Spleen (tissue), 11 donors: ENCODE results near the gene WDR6. TPM values are rescaled to one million over a fixed set of nuclear protein-coding genes. Genes with fewer than 3 reads are reported as not detected.

Experiments
- DNase-seq: peaks from one replicate; pipeline ENCODE4 v3.0.0-alpha.2; 2020
- H3K27ac ChIP-seq, 8 donors: fragments of 200-600 bp; sonication (generic) in 7 of 8; 1 replicate in 4 of 8; 2 replicates in 4 of 8; pipeline versions ENCODE4 v1.5.0 to v1.8.0; 2016 to 2021; ENCODE audit warnings: inconsistent platforms in 4 of 8, mild to moderate bottlenecking in 4 of 8, moderate library complexity in 1 of 8
- H3K27me3 ChIP-seq, 7 donors: fragments of 200-600 bp; sonication (generic) in 6 of 7; replicated peaks in 1 of 7; 1 replicate in 4 of 7; 2 replicates in 3 of 7; pipeline versions ENCODE4 v1.5.0 to v1.8.0; 2016 to 2021; ENCODE audit warnings: inconsistent platforms in 3 of 7, mild to moderate bottlenecking in 1 of 7
- H3K36me3 ChIP-seq, 6 donors: fragments of 200-600 bp; sonication (generic) in 5 of 6; 1 replicate in 4 of 6; 2 replicates in 2 of 6; pipeline versions ENCODE4 v1.5.0 to v1.8.0; 2016 to 2021; ENCODE audit warnings: inconsistent platforms in 2 of 6
- H3K4me1 ChIP-seq, 6 donors: fragments of 200-600 bp; sonication (generic) in 5 of 6; 1 replicate in 3 of 6; 2 replicates in 3 of 6; pipeline versions ENCODE4 v1.5.0 to v1.8.0; 2016 to 2021; ENCODE audit warnings: inconsistent platforms in 3 of 6
- H3K4me3 ChIP-seq, 8 donors: fragments of 200-600 bp; sonication (generic) in 7 of 8; 1 replicate in 4 of 8; 2 replicates in 4 of 8; pipeline versions ENCODE4 v1.5.0 to v1.8.0; 2016 to 2021; ENCODE audit warnings: inconsistent platforms in 4 of 8, mild to moderate bottlenecking in 4 of 8, moderate library complexity in 2 of 8
- H3K9me3 ChIP-seq, 8 donors: fragments of 200-600 bp; sonication (generic) in 7 of 8; 1 replicate in 4 of 8; 2 replicates in 4 of 8; pipeline versions ENCODE4 v1.5.0 to v1.8.0; 2016 to 2021; ENCODE audit warnings: inconsistent platforms in 4 of 8
- CTCF ChIP-seq, 11 experiments: fragments of 200-600 bp in 7 of 11; fragments of 450-650 bp in 4 of 11; sonication (generic) in 4 of 11; IDR thresholded peaks in 8 of 11; conservative IDR thresholded peaks in 3 of 11; 1 replicate in 7 of 11; 2 replicates in 4 of 11; pipeline versions ENCODE4 v1.4.0 to v1.8.0; 2016 to 2021; ENCODE audit warnings: antibody characterized with exemption in 11 of 11, inconsistent platforms in 4 of 11, mild to moderate bottlenecking in 1 of 11
- POLR2A ChIP-seq, 3 donors: fragments of 450-650 bp; IDR thresholded peaks; one replicate each; pipeline ENCODE4 v1.5.1; 2017; ENCODE audit warnings: antibody characterized with exemption in 3 of 3, mild to moderate bottlenecking in 1 of 3
- POLR2AphosphoS5 ChIP-seq, 3 donors: sonication (generic); formaldehyde crosslinking; IDR thresholded peaks; one replicate each; pipeline ENCODE4 v1.5.1; 2017; ENCODE audit warnings: antibody characterized with exemption in 3 of 3
- WGBS, 5 donors: extraction: QIAGEN DNeasy Blood & Tissue Kit in 3 of 5; methylation state at CpG; one replicate each; pipeline versions ENCODE4 v1.1.5 to v1.1.7; 2013 to 2018; 5-methylcytosine and 5-hydroxymethylcytosine counted together
- intact Hi-C: fragments of 100-400 bp; cut with DNase I; formaldehyde crosslinking; loops from one replicate; pipeline ENCODE4 v1.15.0; 2023; ENCODE audit warnings: low total_unique reads
- polyA plus RNA-seq, 3 donors: library from polyadenylated mRNA; stranded (reverse); fragments of 200-250 nt; gene quantifications; one replicate each; pipeline ENCODE4 v1.2.1, GENCODE V29; 2013
- total RNA-seq, 7 donors: library from RNA; depleted of rRNA in 3 of 7; stranded (reverse); fragments of >200 nt in 3 of 7; fragmentation: NEBNext Ultra II Directional in 4 of 7; extraction: Animal tissue kit (Norgen Biotek cat#: 25700) in 4 of 7; gene quantifications; one replicate each; pipeline versions ENCODE4 v1.1.0 to v1.2.1, GENCODE V29; 2016 to 2021
- donor health status: healthy with polysubstance abuse.
- donor health status: DM: no; HTN: no; CAD: no; lungs with moderate emphysema.
- donor health status: DM: no; HTN: no; CAD: no.
- donor health status: Bipolar disorder and iron deficiency.
- donor health status: healthy.
- donor health status: DM: no; HTN: no; CAD: no.
- donor health status: DM: yes; HTN: yes; CAD: no.

WDR6 gene
- total and polyA plus RNA-seq, 10 donors, result 96.9 to 171 (median 142) TPM

GRCh38 chr3:49004352-49005302 is 2.6 kb upstream of the WDR6 start:
- intact Hi-C loops, result no loop called here
- DNase-seq, result no peak
- H3K4me1 ChIP-seq, result peaks cover 12 to 32% (median 24%) of the 10 kb centered on the region in 6 donors
- no peaks in the 10 kb centered on the region for H3K27me3 ChIP-seq
- H3K4me3 ChIP-seq, result no peak overlapping the region
- no peaks in the 10 kb centered on the region for H3K9me3 ChIP-seq
- no peak overlapping the region for H3K27ac ChIP-seq
- TF ChIP-seq POLR2AphosphoS5 (IDR thresholded peaks at IDR 0.05), result peak in 1 of 3 donors; percentile 28
- no peak for TF ChIP-seq CTCF (IDR thresholded peaks at IDR 0.05 in 8 of 11, conservative IDR thresholded peaks at IDR 0.05 in 3 of 11)
- WGBS, 5 donors, result 87 to 96% (median 94%) methylated on average over 5 to 16 of the region's 16 CpGs
- H3K36me3 ChIP-seq, result peaks cover 0 to 20% (median 0%) of the 10 kb centered on the region in 6 donors

DNA sequence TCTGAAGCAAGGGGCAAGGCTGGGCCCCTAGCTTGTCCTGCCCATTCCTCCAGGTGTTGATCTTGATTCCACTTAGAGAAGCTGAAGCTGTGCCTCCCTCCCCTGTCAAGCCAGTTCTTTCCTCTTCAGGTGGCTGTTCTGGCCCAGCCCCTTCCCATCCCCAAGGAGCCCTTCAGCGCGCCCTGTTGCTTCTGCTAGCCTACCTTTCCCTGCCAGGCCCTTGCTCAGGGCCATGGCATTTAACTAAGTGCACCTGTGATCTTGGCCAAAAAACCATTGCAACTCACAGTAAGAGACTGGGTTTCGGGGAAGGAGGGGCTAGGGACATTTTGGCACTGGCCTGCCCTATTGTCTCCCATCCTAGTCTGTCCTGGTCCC is 1.9 kb upstream of the WDR6 start:
- TF ChIP-seq POLR2AphosphoS5 (IDR thresholded peaks at IDR 0.05), result no peak
- TF ChIP-seq POLR2A (IDR thresholded peaks at IDR 0.05), result no peak
- no peak for TF ChIP-seq CTCF (IDR thresholded peaks at IDR 0.05 in 8 of 11, conservative IDR thresholded peaks at IDR 0.05 in 3 of 11)
- intact Hi-C loops, result no loop called here
- Histone ChIP-seq H3K27ac (no peak overlapping the region), H3K4me3 (no peak overlapping the region), H3K4me1 (peaks cover 12 to 37% (median 25%) of the 10 kb centered on the region in 6 donors), H3K9me3 (no peaks in the 10 kb centered on the region), H3K36me3 (peaks cover 0 to 23% (median 0%) of the 10 kb centered on the region in 6 donors), H3K27me3 (no peaks in the 10 kb centered on the region)
- no peak for DNase-seq
- 94 to 100% (median 99%) methylated on average over 3 of the region's 3 CpGs for WGBS, 5 donors

DNA sequence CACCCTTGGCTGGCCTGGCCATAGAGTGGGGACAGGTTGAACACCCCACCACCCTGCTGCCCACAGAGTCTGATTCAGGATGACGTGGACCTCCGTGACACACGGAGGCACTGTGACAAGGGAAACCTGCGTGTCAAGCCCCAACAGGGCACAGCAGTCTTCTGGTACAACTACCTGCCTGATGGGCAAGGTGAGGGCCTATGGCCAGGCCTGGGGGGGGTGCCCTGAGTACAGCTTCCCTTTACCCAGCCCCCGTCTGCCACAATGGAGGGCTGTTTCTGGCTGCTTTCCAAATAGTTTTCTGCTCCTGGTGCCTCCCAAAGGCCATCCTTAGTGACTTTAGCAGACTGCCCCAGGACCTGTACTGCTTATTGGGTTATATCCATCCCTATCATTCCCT is 1.2 kb upstream of the WDR6 start:
- H3K27ac ChIP-seq, result peak overlapping the region in 6 of 8 donors; percentile 94 to 98 (median 95)
- H3K27me3 ChIP-seq, result no peaks in the 10 kb centered on the region
- TF ChIP-seq CTCF (IDR thresholded peaks at IDR 0.05 in 8 of 11, conservative IDR thresholded peaks at IDR 0.05 in 3 of 11), result no peak
- no peak for TF ChIP-seq POLR2A (IDR thresholded peaks at IDR 0.05)
- no peak for TF ChIP-seq POLR2AphosphoS5 (IDR thresholded peaks at IDR 0.05)
- no peak for DNase-seq
- H3K36me3 ChIP-seq, result peaks cover 0 to 26% (median 0%) of the 10 kb centered on the region in 6 donors
- peak overlapping the region in 4 of 8 donors; percentile 77 to 88 (median 80) for H3K4me3 ChIP-seq
- H3K4me1 ChIP-seq, result peaks cover 12 to 44% (median 25%) of the 10 kb centered on the region in 6 donors
- H3K9me3 ChIP-seq, result no peaks in the 10 kb centered on the region
- 86 to 100% (median 95%) methylated on average over 5 of the region's 5 CpGs for WGBS, 5 donors
- intact Hi-C loops, result no loop called here

DNA sequence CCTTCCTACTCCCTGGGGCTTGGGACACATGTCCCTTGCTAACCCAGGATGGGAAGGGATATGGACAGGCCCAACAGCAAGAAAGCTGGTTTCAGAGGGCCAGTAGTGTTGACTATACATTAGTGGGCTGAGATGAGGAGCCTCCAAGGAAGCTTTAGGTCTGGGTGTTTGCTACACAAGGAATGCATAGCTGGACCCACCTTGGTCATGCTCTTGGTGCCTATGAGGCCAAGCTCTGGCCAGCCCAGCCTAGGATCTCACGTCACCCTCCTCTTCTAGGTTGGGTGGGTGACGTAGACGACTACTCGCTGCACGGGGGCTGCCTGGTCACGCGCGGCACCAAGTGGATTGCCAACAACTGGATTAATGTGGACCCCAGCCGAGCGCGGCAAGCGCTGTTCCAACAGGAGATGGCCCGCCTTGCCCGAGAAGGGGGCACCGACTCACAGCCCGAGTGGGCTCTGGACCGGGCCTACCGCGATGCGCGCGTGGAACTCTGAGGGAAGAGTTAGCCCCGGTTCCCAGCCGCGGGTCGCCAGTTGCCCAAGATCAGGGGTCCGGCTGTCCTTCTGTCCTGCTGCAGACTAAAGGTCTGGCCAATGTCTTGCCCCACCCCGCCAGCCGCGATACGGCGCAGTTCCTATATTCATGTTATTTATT is 653 bp upstream of the WDR6 start:
- intact Hi-C loops, result no loop called here
- 1 to 5% (median 2%) methylated on average over 29 to 32 of the region's 32 CpGs for WGBS, 5 donors

More for the DNA sequence above, 653 bp upstream of the WDR6 start:
- Histone ChIP-seq H3K4me1 (peaks cover 12 to 49% (median 28%) of the 10 kb centered on the region in 6 donors), H3K9me3 (no peaks in the 10 kb centered on the region), H3K4me3 (peak overlapping the region; percentile 74 to 90 (median 80)), H3K36me3 (peaks cover 0 to 29% (median under 1%) of the 10 kb centered on the region in 6 donors), H3K27ac (peak overlapping the region; percentile 93 to 98 (median 95)), H3K27me3 (no peaks in the 10 kb centered on the region)
- no peak for DNase-seq
- TF ChIP-seq POLR2A (IDR thresholded peaks at IDR 0.05) (no peak), CTCF (IDR thresholded peaks at IDR 0.05 in 8 of 11, conservative IDR thresholded peaks at IDR 0.05 in 3 of 11) (no peak), POLR2AphosphoS5 (IDR thresholded peaks at IDR 0.05) (no peak)
